NCI-H2227 (cell line): ENCODE data around the gene SRCAP.
A peak's percentile ranks its signal among the peaks of the same experiment; 100 is the strongest.
"Not testable (repeated sequence)": the region's sequence is repeated elsewhere in the genome, so short reads cannot be mapped to it uniquely, and the experiment has no call there.

Experiments
- DNase-seq: peaks from one replicate; lab custom pipeline; 2025; ENCODE audit not compliant: unreplicated experiment; lab: John Stamatoyannopoulos, UW

Gene SRCAP

DNA sequence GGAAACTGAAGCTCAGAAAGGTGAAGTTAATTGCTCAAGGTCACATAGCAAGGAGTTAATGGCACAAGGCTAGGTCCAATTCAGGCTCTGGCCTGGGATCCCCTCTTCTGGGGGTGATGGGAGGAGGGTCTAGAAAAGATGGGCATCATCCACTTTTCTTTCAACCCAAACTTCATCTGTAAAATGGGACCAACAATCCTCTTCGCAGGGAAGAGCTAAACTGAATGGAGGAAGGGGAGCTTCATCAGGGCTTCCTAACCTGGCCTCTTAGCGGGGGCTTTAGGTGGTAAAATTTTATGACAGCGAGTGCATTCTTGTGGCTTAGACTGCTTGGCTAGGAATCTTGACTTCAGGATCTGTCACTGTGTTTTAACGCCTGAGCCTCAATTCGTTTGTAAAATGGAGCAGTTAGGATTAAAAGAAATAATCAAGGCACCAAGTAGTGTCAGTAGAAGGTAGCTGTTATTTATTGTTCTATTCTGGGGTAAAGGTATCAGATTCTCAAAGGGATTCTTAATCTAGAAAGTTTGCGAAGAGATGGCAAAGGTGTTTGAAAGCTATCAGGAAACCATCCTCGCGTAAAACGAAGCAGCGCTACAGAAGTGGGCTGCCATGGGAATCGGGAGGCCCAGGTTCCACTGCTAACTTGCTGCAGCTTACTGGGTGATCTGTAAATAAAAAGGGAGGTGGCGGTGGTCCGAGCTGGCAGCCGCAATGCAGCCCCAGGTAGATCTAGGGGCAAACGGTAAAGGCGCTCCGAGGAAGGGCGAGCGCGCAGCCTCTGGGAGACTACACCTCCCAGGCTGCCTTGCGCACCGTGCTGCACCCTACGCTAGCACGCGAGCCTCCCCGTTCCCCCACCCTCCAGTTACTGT is 1.5 kb upstream of the SRCAP start:
- DNase-seq: peak; percentile 36

DNA sequence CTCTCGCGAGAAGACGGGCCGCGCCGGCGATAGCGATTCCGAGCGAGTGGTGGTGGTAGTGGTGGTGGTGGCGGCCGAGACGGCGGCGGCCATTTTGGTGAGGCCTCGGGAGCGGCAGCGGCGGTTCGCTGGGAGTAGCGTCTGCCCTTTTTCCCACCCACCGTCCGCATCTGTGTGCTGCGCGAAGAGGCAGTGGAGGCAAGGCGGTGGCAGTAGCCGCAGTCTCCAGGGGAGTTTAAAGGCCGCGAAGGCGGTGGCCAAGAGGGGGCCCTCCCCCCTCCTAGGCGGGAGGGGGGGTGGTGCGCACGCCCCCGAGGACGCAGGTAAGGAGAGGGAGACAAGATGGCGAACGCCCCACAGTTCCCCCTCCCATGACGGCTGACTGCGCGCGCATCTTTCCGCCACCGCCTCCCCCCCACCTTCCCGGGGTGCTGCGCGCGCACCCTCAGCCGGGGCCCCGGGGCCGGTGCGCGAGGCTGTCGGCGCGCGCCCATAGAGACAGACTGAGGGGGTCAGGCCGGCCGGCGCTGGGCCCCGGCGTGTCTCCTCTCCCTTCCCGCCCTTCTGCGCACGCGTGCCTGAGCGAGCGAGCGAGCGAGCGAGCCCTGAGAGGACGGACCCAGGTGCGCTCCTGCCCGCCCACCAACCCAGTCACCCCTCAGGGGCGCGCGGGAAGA is 694 bp upstream of the SRCAP start:
- peak; percentile 98 for DNase-seq

DNA sequence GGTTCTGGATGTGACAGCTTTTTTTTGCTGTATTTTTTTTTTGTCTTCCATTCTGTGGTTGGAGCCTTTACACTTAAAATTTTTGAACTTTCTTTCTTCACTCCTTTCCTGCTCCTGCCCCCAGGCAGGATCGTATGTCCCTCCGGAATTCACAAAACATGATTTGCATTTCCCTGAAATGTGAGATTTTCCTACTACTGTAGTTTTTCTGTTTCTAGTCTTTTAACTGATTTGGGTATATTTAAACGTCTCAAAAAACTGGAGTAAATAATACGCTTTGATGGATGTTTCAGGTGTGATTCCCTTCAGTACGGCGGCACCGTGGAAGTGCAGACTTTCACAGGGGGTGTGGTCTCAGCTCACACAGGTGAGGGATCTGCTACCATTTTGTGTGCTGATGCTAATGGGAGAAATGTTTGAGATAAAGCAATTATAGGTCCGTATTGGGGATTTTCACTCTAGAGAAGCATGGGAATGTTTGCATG is 686 bp downstream of the SRCAP start:
- DNase-seq: no peak

DNA sequence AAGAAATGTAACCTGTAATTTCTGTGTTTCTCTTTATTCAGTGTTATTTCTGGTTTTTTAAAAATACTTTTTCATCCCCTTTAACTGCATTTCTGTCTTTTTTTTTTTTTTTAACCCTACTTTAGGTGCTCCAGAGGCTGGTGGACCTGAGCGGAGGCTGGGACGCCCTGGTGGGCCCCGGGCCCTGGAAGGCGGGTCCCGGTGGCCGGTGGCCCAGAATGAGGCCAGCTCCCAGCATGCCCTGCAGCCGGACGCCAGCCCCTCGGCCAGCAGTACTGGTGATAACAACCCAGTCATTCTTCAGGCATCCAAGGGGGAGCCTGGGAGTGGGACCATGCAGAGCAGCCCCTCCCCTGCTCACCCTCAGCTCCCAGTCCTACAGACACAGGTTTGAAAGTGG is 1.5 kb downstream of the SRCAP start:
- DNase-seq: no peak

DNA sequence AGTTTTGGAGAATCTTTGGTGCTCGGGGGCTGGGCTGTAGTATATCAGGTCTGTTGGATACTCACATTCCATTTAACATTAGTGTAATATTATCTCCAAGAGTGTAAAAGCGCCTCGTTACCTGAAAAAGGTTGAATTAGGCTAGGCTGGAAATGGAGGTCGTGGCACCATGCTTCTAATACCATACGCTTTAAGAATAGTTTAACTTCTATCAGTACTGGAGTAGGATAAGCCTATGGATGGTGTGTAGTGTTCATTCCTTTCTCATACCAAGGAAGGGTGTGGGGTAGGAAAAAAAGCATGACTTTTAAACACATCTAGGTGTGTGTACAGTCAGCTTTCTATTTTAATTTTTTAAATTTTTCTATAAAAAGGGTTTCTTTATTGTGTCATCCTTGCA is 2.0 kb downstream of the SRCAP start:
- DNase-seq: no peak

DNA sequence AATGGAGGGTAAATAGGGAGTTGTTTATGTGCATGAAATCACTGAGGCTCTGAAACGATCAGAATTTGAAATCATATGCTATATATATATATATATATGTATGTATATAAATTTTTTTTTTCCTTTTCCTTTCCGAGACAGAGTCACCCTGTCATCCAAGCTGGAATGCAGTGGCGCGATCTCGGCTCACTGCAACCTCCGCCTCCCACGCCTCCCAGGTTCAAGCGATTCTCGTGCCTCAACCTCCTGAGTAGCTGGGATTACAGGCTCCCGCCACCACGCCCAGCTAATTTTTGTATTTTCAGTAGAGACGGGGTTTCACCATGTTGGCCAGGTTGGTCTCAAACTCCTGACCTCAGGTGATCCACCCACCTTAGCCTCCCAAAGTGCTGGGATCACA is 4.1 kb downstream of the SRCAP start:
- DNase-seq: not testable (repeated sequence)

DNA sequence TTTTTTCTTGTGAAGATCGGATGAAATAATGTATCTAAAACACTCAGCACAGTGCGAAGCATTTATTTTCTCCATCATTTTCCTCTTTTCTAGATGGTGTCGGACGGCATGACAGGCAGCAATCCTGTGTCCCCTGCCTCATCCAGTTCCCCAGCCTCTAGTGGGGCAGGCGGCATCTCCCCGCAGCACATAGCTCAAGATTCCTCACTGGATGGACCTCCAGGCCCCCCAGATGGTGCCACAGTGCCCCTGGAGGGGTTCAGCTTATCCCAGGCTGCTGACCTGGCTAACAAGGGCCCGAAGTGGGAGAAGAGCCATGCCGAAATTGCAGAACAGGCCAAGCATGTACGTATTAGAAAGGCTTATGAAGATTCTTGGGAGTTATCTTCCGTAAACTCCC is 5.0 kb downstream of the SRCAP start:
- no peak for DNase-seq

DNA sequence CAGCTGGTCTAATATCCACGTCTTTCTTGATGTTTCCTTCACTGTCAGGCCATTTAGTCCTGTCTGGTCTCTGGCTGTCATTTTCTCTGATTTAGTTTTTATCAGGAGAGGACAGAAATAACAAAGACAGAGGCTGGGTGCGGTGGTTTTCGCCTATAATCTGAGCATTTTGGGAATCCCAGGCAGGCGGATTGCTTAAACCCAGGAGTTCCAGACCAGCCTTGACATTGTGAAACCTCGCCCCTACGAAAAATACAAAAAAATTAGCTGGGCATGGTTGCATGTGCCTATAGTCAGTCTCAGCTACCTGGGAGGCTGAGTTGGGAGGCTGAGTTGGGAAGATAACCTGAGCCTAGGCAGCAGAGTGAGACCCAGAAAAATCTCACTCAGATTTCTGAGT is 7.1 kb downstream of the SRCAP start:
- no peak for DNase-seq

DNA sequence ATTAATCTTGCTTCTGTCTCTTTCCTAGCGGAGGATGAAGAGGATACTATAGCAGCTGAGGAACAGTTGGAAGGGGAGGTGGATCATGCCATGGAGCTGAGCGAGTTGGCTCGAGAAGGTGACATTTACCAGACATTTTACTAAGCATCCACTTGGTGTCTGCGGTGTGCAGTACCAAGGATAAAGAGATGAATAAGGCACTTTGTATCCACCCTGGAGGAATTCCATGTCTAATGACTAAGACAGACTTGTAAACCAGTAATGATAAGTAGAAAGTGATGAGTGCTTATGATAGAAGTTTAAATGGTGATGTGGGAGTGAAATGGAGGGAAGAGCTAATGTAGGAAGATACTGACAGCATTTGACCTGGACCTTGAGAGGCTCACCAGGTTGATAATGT is 12.0 kb downstream of the SRCAP start:
- no peak for DNase-seq

DNA sequence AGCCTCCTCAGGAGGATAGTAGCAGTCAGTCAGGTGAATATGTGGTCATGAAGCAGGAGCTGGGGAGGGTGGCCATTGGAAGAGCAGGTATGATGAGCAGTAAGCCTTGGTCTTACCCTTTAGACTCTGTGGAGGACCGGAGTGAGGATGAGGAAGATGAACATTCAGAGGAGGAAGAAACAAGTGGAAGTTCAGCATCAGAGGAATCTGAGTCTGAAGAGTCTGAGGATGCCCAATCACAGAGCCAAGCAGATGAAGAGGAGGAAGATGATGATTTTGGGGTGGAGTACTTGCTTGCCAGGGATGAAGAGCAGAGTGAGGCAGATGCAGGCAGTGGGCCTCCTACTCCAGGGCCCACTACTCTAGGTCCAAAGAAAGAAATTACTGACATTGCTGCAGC is 12.7 kb downstream of the SRCAP start:
- DNase-seq: no peak

DNA sequence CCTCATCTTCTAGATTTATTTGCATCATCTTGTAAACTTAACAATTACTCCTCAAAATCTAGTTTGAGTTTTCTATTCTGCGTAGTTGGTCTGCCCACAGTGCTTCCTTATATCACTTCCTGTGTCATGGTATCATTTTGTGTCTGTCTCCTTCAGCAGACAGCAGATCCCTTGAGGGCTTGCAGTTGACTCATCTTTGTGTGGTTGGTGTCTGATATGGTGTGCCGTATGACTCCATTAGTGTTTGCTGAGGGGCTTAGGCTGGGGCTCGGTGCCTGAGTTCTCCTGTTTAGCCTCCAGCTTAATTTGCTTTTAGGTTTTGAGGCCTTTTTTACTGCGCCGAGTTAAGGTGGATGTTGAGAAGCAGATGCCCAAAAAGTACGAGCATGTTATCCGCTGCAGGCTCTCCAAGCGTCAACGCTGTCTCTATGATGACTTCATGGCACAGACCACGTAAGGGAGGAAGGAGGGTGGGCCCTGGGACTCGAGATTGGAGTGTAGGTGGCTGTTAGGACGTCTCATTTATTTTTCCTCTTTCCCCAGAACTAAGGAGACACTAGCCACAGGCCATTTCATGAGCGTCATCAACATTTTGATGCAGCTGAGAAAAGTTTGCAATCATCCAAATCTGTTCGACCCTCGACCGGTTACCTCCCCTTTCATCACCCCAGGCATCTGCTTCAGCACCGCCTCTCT is 16.9 kb downstream of the SRCAP start:
- no peak for DNase-seq

DNA sequence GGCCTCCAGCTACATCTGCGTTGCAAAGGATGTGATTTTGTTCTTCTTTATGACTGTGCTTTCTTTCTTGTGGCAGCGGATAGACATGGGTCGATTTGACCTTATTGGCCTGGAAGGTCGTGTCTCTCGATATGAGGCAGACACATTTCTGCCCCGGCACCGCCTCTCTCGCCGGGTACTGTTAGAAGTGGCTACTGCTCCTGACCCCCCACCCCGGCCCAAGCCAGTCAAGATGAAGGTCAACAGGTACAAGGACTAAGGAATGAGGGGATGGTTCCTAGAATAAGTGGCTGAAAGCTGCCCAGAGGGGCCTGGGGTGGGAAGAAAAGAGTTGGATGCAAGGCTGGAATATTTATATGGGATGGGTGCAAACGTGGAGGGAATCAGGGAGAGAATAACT is 21.1 kb downstream of the SRCAP start:
- DNase-seq: no peak

DNA sequence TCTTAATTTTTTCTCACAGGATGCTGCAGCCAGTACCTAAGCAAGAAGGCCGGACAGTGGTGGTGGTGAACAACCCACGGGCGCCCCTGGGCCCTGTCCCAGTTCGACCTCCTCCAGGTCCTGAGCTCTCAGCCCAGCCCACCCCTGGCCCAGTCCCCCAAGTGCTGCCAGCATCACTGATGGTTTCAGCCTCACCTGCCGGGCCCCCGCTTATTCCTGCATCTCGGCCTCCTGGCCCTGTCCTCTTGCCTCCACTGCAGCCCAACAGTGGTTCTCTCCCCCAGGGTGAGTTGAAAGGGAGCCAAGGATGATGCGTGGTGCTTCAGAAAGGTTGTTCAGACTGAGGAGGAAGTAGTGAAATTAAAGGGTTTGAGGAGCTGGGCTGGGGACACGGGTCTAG is 21.7 kb downstream of the SRCAP start:
- no peak for DNase-seq

DNA sequence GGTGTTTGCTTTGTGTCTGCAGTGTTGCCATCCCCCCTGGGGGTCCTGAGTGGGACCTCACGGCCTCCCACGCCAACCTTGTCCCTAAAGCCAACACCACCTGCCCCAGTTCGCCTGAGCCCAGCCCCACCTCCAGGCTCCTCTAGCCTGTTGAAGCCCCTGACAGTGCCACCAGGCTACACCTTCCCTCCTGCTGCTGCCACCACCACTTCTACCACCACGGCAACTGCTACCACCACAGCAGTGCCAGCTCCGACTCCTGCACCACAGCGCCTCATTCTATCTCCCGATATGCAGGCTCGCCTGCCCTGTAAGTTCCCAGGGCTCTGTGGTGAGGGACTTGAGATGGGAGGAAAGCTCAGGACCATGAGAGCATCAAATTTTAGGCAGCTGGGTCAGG is 22.2 kb downstream of the SRCAP start:
- no peak for DNase-seq

DNA sequence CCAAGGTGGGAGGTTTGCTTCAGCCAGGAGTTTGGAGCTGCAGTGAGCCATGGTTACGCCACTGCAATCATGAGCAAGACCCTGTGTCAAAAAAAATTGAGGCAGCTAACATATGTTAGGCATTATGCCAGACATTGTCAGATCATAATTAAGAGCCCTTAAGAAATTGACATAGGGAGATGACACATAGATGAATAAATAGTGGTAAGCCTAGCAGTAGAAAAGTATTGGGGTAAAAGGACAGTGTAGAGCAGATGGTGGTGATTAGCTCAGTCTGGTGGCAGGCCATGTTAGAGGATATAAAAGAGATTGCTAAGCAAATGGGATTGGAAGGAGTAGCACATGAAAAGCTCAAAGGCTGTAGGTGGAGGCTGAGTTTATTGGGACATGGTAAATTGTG is 22.6 kb downstream of the SRCAP start:
- no peak for DNase-seq

DNA sequence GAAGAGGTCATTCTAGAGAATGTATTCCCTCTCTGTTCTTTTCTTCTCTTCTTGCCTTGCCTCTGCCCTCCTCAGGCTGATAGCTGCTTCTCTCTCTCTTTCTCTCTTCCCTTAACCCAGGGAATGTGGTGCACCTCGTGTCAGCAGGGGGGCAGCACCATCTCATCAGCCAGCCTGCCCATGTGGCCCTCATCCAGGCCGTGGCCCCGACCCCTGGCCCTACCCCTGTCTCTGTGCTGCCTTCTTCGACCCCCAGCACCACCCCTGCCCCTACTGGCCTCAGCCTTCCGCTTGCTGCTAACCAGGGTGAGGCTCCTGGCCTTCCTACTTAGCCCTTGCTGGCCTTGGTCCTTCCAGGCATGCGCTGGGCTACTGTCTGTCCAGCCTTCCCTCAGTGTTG is 23.5 kb downstream of the SRCAP start:
- no peak for DNase-seq

DNA sequence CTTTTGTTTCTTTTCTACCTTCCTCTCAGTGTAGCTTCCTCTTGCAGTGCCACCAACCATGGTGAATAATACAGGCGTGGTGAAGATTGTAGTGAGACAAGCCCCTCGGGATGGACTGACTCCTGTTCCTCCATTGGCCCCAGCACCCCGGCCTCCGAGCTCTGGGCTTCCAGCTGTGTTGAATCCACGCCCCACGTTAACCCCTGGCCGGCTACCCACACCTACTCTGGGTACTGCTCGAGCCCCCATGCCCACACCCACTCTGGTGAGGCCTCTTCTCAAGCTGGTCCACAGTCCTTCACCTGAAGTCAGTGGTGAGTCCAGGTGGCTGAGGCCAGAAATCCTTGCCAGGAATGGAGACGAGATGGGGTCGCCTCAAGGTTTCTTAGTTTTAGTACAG is 23.9 kb downstream of the SRCAP start:
- DNase-seq: no peak

DNA sequence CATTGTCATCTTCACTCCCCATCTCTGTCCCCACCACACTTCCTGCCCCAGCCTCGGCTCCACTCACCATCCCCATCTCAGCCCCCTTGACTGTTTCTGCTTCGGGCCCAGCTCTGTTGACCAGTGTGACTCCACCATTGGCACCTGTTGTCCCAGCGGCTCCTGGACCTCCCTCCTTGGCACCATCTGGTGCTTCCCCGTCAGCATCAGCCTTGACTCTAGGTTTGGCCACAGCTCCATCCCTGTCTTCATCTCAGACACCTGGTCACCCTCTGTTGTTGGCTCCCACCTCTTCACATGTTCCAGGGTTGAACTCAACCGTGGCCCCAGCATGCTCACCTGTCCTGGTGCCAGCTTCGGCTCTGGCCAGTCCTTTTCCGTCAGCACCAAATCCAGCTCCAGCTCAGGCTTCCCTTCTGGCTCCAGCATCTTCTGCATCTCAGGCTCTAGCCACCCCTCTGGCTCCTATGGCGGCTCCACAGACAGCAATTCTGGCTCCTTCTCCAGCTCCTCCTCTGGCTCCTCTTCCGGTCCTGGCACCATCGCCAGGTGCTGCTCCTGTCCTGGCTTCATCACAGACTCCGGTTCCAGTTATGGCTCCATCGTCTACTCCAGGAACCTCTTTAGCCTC is 24.9 kb downstream of the SRCAP start:
- no peak for DNase-seq

DNA sequence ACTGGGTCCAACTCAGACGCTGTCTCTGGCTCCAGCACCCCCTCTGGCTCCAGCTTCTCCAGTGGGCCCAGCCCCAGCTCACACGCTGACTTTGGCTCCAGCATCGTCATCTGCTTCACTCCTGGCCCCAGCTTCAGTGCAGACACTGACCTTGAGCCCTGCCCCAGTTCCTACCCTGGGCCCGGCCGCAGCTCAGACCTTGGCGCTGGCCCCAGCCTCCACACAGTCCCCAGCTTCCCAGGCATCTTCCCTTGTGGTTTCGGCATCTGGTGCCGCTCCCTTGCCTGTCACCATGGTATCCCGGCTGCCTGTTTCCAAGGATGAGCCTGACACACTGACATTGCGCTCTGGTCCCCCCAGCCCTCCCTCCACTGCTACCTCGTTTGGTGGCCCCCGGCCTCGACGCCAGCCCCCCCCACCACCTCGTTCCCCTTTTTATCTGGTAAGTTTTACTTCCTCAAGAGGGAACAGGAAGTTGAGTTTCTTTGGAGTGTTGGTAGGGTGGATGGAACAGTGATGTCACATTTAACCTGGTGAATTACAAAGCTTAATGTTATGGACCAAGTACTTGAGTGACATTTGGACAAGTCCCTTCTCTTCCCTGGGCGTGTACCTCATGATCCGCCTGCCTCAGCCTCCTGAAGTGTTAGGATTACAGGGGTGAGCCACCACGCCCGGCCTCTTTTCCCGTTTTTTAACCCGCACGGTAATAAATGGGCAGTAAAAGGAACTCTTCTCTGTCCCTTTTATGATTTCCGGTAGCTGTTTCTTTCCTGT is 25.9 kb downstream of the SRCAP start:
- DNase-seq: no peak

DNA sequence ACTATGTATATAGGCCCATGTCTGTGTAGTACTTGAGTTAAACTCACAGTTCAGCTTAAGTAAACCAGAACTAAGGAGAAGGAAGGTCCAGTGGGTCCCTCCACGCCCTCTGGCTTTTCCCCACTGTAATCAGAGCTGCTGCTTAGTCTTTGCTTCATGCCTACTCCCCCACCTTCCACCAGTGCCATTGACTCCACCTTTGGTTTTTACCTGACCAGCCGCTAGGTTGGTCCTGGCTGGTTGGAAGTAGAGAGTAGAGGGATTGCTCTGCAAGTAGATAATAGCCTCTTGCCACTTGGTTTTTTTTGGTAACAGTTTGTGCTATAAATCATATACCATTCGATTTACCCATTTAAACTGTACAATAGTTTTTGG is 26.4 kb downstream of the SRCAP start:
- DNase-seq: no peak

DNA sequence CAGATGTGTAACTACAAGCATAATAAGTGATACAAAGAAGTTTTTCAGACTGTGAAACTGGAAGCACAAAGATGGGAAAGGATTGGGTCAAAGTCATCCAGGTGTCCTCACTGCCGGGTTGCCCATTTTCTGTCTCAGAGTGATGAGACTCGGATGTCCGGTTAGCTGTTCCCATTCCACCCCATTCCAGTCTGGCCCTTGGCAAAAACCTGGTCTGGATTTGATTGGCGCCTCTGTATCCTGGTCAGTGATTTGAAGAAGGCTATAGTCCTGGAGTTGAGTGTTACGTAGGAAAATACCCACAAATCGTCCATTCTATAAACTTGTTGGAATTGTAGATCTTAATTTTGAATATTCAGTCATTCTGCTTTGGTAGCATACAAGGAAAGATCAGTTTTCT is 29.4 kb downstream of the SRCAP start:
- DNase-seq: no peak
